GM12892 (cell line): Measurements from ENCODE around the gene PPP2R3B.
"Not testable (repeated sequence)": the region's sequence is repeated elsewhere in the genome, so short reads cannot be mapped to it uniquely, and the experiment has no call there.

ENCODE experiments used
- DNase-seq: peaks from one replicate; pipeline ENCODE4 v3.0.0; 2011; ENCODE audit not compliant: insufficient read length
- FAIRE-seq: peaks from 2 replicates; lab custom pipeline; 2011; peaks lifted over from hg19 to GRCh38; lab: Jason Lieb, UNC
- POLR2A ChIP-seq: IDR thresholded peaks from 2 replicates; pipeline ENCODE4 v1.6.1; 2011; ENCODE audit warnings: low read depth, low read length, control low read depth
- POLR2AphosphoS5 ChIP-seq: IDR thresholded peaks from 2 replicates; pipeline ENCODE4 v1.6.1; 2011; ENCODE audit warnings: low read depth, low read length, control low read depth
- TAF1 ChIP-seq: IDR thresholded peaks from 2 replicates; pipeline ENCODE4 v1.6.1; 2011; ENCODE audit warnings: low read depth, mild to moderate bottlenecking, control low read depth, low read length, borderline replicate concordance

Gene PPP2R3B

DNA sequence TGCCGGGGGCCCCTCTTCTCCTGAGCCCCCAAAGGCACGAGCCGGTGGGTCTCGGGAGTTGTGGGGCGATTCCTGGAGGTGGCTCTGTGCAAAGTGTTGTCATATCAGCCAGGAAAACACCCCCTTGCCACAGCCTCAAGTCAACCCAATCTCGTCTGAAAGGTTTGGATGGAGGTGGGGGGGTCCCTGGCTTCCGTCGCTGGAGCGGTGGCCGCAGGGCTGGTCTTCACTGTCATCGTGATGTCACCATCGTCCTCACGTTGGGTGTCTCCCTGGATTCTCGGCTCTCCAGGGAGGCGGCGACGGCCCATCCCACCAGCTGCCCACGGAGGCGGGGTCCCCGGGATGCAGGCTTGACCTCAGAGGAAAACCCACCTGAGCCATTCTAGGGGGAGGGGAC, 38.3 kb upstream of the PPP2R3B start:
- TF ChIP-seq POLR2AphosphoS5 (no peak), TAF1 (no peak), POLR2A (no peak)
- FAIRE-seq: no peak
- DNase-seq: no peak

- TF ChIP-seq POLR2AphosphoS5 (no peak), POLR2A (no peak)
- DNase-seq: no peak
- no peak for FAIRE-seq
These were observed 35.1 kb upstream of the PPP2R3B start for GRCh38 chrX:421646-422391.

DNA sequence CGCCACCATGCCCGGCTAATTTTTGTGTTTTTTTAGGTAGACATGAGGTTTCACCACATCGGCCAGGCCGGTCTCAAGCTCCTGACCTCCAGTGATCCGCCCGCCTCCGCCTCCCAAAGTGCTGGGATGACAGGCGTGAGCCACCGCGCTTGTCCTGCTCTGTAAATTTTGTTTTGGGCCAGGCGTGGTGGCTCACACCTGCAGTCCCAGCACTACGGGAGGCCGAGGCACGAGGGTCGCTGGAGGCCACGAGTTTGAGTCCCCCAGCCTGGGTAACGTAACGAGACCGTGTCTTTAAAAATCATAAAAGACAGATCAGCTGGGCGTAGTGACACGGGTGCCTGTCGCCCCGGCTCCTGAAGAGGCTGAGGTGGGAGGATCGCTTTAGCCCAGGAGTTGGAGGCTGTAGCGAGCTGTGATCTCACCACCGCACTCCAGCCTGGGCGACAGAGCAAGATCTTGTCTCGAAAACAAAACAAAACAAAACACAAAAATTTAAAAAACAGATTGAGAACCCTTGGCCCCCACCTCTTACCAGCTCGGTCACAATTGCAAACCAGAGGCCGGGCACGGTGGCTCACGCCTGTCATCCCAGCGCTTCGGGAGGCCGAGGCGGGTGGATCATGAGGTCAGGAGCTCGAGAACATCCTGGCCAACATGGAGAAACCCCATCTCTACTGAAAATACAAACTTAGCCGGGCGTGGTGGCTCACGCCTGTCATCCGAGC, 34.0 kb upstream of the PPP2R3B start:
- DNase-seq (no peak), FAIRE-seq (no peak)
- TF ChIP-seq POLR2A (no peak), POLR2AphosphoS5 (no peak), TAF1 (no peak)

DNA sequence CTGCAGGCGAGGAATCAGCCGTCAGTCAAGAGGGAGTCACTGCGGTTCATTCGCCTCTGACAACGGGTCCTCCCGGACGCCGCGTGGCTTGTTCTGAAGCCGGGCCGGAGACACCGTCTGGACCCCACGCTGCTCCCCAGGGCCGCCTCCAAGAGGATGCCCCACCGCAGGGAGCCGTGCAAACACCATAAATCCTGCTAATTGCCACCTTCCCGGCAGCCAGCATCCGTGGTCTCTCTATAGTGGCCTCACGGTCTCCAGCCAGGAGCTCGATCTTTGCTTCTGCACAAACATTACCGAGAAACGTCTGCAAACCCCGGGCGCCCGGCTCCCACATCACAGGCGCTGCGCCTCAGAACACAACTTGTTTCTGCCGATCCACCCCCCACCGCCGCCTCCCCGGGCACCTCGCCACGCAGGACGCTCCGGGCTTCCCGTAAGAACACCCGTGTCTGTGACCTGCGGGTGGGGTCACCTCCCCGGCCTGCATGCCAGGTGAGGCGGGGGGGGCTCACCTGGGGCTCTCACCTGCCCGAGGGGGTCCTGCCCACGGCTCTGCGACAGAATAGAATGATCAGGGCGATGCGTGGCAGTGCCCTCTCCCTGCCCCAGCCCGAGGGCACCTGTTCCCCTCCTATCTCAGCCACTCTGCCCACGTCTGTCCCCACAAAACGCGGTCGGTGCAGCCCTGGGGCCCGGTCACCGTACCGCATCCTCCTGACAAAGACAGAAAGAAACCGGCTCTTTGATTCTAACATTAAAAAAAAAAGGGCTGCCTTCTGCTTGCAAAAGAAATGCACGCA, 32.4 kb upstream of the PPP2R3B start:
- TF ChIP-seq POLR2A (no peak), TAF1 (no peak), POLR2AphosphoS5 (no peak)
- DNase-seq: no peak
- FAIRE-seq: no peak

GRCh38 chrX:415498-415897, 28.8 kb upstream of the PPP2R3B start:
- DNase-seq, FAIRE-seq: not testable (repeated sequence)

GRCh38 chrX:413322-414201, 26.9 kb upstream of the PPP2R3B start:
- DNase-seq (no peak), FAIRE-seq (no peak)
- no peak for TF ChIP-seq POLR2A
- no peak for TF ChIP-seq POLR2AphosphoS5
- TF ChIP-seq TAF1: no peak

- FAIRE-seq: no peak
- DNase-seq: no peak
- no peak for TF ChIP-seq POLR2AphosphoS5
- no peak for TF ChIP-seq POLR2A
These were observed 23.6 kb upstream of the PPP2R3B start for GRCh38 chrX:410296-410695.

DNA sequence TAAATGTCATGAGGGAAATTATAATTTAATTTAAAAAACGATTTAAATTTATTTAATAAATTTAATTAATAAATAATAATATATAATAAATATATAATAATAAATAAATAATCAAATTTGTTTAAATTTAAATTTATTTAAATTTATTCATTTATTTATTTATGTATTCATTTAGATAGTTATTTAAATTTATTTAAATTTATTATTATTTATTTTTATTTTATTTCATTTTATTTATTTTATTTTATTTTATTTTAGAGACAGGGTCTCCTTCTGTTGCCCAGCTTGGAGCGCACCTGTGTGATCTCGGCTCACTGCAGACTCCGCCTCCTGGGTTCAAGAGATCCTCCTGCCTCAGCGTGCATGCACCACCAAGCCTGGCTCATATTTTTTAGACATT, 18.4 kb upstream of the PPP2R3B start:
- no peak for DNase-seq
- no peak for FAIRE-seq
- TF ChIP-seq POLR2A (no peak), TAF1 (no peak), POLR2AphosphoS5 (no peak)

- TF ChIP-seq TAF1 (no peak), POLR2A (no peak)
- FAIRE-seq: no peak
- no peak for DNase-seq
These were observed 17.9 kb upstream of the PPP2R3B start for GRCh38 chrX:404656-405055.

- TF ChIP-seq TAF1 (no peak), POLR2AphosphoS5 (no peak), POLR2A (no peak)
- FAIRE-seq: no peak
- no peak for DNase-seq
These were observed 16.1 kb upstream of the PPP2R3B start for GRCh38 chrX:402857-403256.

DNA sequence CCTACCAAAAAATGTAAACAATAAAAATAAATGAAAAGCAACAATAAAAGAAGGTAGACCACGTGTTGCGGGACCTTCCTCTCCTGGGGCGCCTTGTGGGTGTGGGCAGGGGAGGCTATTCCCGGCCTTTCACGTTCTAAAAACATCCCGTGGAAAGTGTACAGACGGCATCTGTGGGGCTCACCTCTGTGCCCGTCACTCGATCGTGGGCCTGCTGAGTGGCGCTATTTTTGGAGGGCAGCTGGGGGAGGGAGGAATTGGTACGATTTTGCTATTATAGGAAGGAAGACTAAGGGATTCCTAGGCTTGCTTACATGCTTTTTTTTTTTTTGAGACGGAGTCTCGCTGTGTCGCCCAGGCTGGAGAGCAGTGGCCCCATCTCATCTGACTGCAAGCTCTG, 13.6 kb upstream of the PPP2R3B start:
- no peak for FAIRE-seq

More for the DNA sequence above, 13.6 kb upstream of the PPP2R3B start:
- no peak for TF ChIP-seq POLR2AphosphoS5
- no peak for TF ChIP-seq TAF1
- TF ChIP-seq POLR2A: no peak
- DNase-seq: no peak
